ENCODE results near the gene LONRF2.

The LONRF2 gene

GRCh38 chr2:100294162-100294497 is 28.2 kb downstream of the LONRF2 start:
- Histone ChIP-seq H3K79me2 (ENCODE audit: control insufficient read depth, low read length) (no peaks in the 10 kb centered on the region), H3F3A (ENCODE audit: control insufficient read depth, insufficient read depth) (no peaks in the 10 kb centered on the region), H4K20me1 (ENCODE audit: control insufficient read depth, insufficient read depth, low read depth, low read length) (no peaks in the 10 kb centered on the region), H3K9me2 (replicated peaks; ENCODE audit: control insufficient read depth, low read length) (no peaks in the 10 kb centered on the region), H3K36me3 (ENCODE audit: control insufficient read depth, low read length) (no peaks in the 10 kb centered on the region), H3K27me3 (ENCODE audit: control insufficient read depth, low read length) (peaks cover 32% of the 10 kb centered on the region), H3K4me2 (ENCODE audit: low read length) (no peak overlapping the region), H3K9me3 (ENCODE audit: control insufficient read depth, insufficient read depth, low read length) (no peaks in the 10 kb centered on the region), H3K4me3 (ENCODE audit: low read length) (no peak overlapping the region), H3K4me1 (ENCODE audit: control insufficient read depth, low read length) (no peaks in the 10 kb centered on the region), H3K27ac (ENCODE audit: low read depth, low read length) (no peak overlapping the region)
- TF ChIP-seq CTCF (IDR thresholded peaks at IDR 0.05; ENCODE audit: low read depth, low read length, poor library complexity, severe bottlenecking) (no peak), EZH2phosphoT487 (IDR thresholded peaks at IDR 0.05; ENCODE audit: borderline replicate concordance, low read length) (no peak)

- Histone ChIP-seq H3K4me3 (ENCODE audit: low read length) (no peak overlapping the region), H3K4me1 (ENCODE audit: control insufficient read depth, low read length) (no peaks in the 10 kb centered on the region), H3K36me3 (ENCODE audit: control insufficient read depth, low read length) (no peaks in the 10 kb centered on the region), H3F3A (ENCODE audit: control insufficient read depth, insufficient read depth) (no peaks in the 10 kb centered on the region), H4K20me1 (ENCODE audit: control insufficient read depth, insufficient read depth, low read depth, low read length) (no peaks in the 10 kb centered on the region), H3K27ac (ENCODE audit: low read depth, low read length) (no peak overlapping the region), H3K27me3 (ENCODE audit: control insufficient read depth, low read length) (peaks cover 30% of the 10 kb centered on the region), H3K4me2 (ENCODE audit: low read length) (no peak overlapping the region), H3K9me2 (replicated peaks; ENCODE audit: control insufficient read depth, low read length) (no peaks in the 10 kb centered on the region), H3K9me3 (ENCODE audit: control insufficient read depth, insufficient read depth, low read length) (no peaks in the 10 kb centered on the region), H3K79me2 (ENCODE audit: control insufficient read depth, low read length) (no peaks in the 10 kb centered on the region)
- TF ChIP-seq EZH2phosphoT487 (IDR thresholded peaks at IDR 0.05; ENCODE audit: borderline replicate concordance, low read length) (no peak), CTCF (IDR thresholded peaks at IDR 0.05; ENCODE audit: low read depth, low read length, poor library complexity, severe bottlenecking) (no peak)
Measured at GRCh38 chr2:100293341-100294161, 28.8 kb downstream of the LONRF2 start.

- Histone ChIP-seq H3K79me2 (ENCODE audit: control insufficient read depth, low read length) (no peaks in the 10 kb centered on the region), H3K27me3 (ENCODE audit: control insufficient read depth, low read length) (peaks cover 30% of the 10 kb centered on the region), H3K4me1 (ENCODE audit: control insufficient read depth, low read length) (no peaks in the 10 kb centered on the region), H3K4me2 (ENCODE audit: low read length) (no peak overlapping the region), H3F3A (ENCODE audit: control insufficient read depth, insufficient read depth) (no peaks in the 10 kb centered on the region), H3K4me3 (ENCODE audit: low read length) (no peak overlapping the region), H4K20me1 (ENCODE audit: control insufficient read depth, insufficient read depth, low read depth, low read length) (no peaks in the 10 kb centered on the region), H3K36me3 (ENCODE audit: control insufficient read depth, low read length) (no peaks in the 10 kb centered on the region), H3K9me3 (ENCODE audit: control insufficient read depth, insufficient read depth, low read length) (no peaks in the 10 kb centered on the region), H3K27ac (ENCODE audit: low read depth, low read length) (no peak overlapping the region), H3K9me2 (replicated peaks; ENCODE audit: control insufficient read depth, low read length) (no peaks in the 10 kb centered on the region)
- TF ChIP-seq EZH2phosphoT487 (IDR thresholded peaks at IDR 0.05; ENCODE audit: borderline replicate concordance, low read length) (no peak), CTCF (IDR thresholded peaks at IDR 0.05; ENCODE audit: low read depth, low read length, poor library complexity, severe bottlenecking) (no peak)
Measured at GRCh38 chr2:100292022-100292580, 30.2 kb downstream of the LONRF2 start.

Measured in DOHH2 (cell line).